Muscle layer of colon (tissue), 2 donors: ENCODE data around the gene MAPK8IP3.
"Not testable (repeated sequence)": the region's sequence is repeated elsewhere in the genome, so short reads cannot be mapped to it uniquely, and the experiment has no call there.

Source experiments
- H3K27ac ChIP-seq: one replicate; pipeline ENCODE4 v1.7.0; 2013; ENCODE audit warnings: low read depth, mild to moderate bottlenecking, low read length, moderate library complexity
- H3K27me3 ChIP-seq, 2 donors: one replicate each; pipeline ENCODE4 v1.7.0; 2013; ENCODE audit warnings: low read length in 2 of 2, mild to moderate bottlenecking in 2 of 2; ENCODE audit not compliant: insufficient read depth in 2 of 2, control insufficient read depth in 1 of 2
- H3K36me3 ChIP-seq: one replicate; pipeline ENCODE4 v1.7.0; 2013; ENCODE audit warnings: mild to moderate bottlenecking, low read length; ENCODE audit not compliant: insufficient read depth
- H3K4me1 ChIP-seq: one replicate; pipeline ENCODE4 v1.7.0; 2013; ENCODE audit warnings: mild to moderate bottlenecking, low read length; ENCODE audit not compliant: insufficient read depth
- H3K4me3 ChIP-seq, 2 donors: one replicate each; pipeline ENCODE4 v1.7.0; 2013; ENCODE audit warnings: low read length in 2 of 2, low read depth in 1 of 2, mild to moderate bottlenecking in 1 of 2, moderate library complexity in 1 of 2
- H3K9ac ChIP-seq: one replicate; pipeline ENCODE4 v1.7.0; 2013; ENCODE audit warnings: low read length
- H3K9me3 ChIP-seq: one replicate; pipeline ENCODE4 v1.7.0; 2013; ENCODE audit warnings: mild to moderate bottlenecking, low read length
- donor health status: abdominal sarcoma.
- donor health status: Adenocarcinoma of cecum.

The MAPK8IP3 gene

DNA sequence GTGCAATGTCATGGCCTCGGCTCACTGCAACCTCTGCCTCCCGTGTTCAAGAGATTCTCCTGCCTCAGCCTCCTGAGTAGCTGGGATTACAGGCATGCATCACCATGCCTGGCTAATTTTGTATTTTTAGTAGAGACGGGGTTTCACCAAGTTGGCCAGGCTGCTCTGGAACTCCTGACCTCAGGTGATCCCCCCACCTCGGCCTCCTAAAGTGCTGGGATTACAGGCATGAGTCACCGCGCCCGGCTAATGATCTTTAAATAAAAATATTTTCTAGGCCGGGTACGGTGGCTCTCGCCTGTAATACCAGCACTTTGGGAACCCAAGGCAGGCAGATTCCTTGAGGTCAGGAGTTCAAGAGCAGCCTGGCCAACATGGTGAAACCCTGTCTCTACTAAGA is 12.2 kb downstream of the MAPK8IP3 start:
- not testable (repeated sequence) for H3K27me3 ChIP-seq, H3K27ac ChIP-seq, H3K9me3 ChIP-seq, H3K9ac ChIP-seq, H3K36me3 ChIP-seq, H3K4me3 ChIP-seq
- H3K4me1 ChIP-seq, result peaks cover 31% of the 10 kb centered on the region

- not testable (repeated sequence) for H3K9me3 ChIP-seq, H3K9ac ChIP-seq, H3K36me3 ChIP-seq, H3K4me3 ChIP-seq, H3K27me3 ChIP-seq, H3K27ac ChIP-seq
- H3K4me1 ChIP-seq, result peaks cover 24% of the 10 kb centered on the region
These were observed 13.7 kb downstream of the MAPK8IP3 start for GRCh38 chr16:1719559-1720229.

DNA sequence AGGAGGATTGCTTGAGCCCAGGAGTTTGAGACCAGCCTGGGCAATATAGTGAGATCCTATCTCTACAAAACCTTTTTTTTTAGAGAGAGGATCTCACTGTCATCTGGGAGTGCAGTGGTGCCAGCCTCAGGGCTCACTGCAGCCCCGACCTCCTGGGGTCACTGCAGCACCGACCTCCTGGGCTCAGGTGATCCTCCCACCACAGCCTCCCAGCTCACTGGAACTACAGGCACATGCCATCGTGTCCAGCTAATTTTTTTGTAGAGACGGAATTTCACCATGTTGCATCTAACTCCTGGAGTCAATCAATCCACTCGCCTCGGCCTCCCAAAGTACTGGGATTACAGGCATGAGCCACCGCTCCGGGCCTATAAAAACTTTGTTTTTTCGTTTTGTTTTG is 15.4 kb downstream of the MAPK8IP3 start:
- Histone ChIP-seq H3K4me1 (peaks cover 24% of the 10 kb centered on the region), H3K4me3 (no peak overlapping the region), H3K9ac (no peak overlapping the region), H3K27me3 (no peaks in the 10 kb centered on the region), H3K27ac (no peak overlapping the region), H3K36me3 (peaks cover 14% of the 10 kb centered on the region), H3K9me3 (no peaks in the 10 kb centered on the region)

GRCh38 chr16:1723450-1724147 is 17.6 kb downstream of the MAPK8IP3 start:
- H3K4me3 ChIP-seq, result no peak overlapping the region
- H3K9ac ChIP-seq, result no peak overlapping the region

DNA sequence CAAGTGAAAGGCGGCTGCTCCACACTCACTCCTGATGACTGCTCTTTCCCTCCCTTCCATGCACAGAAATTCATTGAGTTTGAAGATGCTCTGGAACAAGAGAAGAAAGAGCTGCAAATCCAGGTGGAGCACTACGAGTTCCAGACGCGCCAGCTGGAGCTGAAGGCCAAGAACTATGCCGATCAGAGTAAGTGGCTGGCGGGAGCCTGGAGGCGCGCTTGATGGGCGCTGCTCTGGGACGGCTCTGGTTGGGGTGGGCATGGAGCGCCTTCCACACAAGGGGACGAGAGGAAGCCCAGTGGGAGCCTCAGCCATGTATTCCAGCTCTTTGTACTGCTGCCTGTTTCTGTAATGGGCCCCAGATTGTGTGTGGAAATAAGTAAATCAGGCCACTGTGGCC is 18.5 kb downstream of the MAPK8IP3 start:
- Histone ChIP-seq H3K4me1 (peaks cover 20% of the 10 kb centered on the region), H3K36me3 (peaks cover 44% of the 10 kb centered on the region), H3K27ac (no peak overlapping the region), H3K4me3 (no peak overlapping the region), H3K27me3 (no peaks in the 10 kb centered on the region), H3K9me3 (no peaks in the 10 kb centered on the region), H3K9ac (no peak overlapping the region)

More at GRCh38 chr16:1723450-1724147, 17.6 kb downstream of the MAPK8IP3 start:
- H3K9me3 ChIP-seq, result no peaks in the 10 kb centered on the region
- H3K36me3 ChIP-seq, result peaks cover 35% of the 10 kb centered on the region
- H3K4me1 ChIP-seq, result peaks cover 24% of the 10 kb centered on the region
- no peaks in the 10 kb centered on the region for H3K27me3 ChIP-seq
- H3K27ac ChIP-seq, result no peak overlapping the region

GRCh38 chr16:1726661-1727502 is 20.9 kb downstream of the MAPK8IP3 start:
- Histone ChIP-seq H3K9ac (no peak overlapping the region), H3K36me3 (peaks cover 50% of the 10 kb centered on the region), H3K27me3 (no peaks in the 10 kb centered on the region), H3K27ac (no peak overlapping the region), H3K9me3 (no peaks in the 10 kb centered on the region), H3K4me1 (peaks cover 11% of the 10 kb centered on the region), H3K4me3 (no peak overlapping the region)

DNA sequence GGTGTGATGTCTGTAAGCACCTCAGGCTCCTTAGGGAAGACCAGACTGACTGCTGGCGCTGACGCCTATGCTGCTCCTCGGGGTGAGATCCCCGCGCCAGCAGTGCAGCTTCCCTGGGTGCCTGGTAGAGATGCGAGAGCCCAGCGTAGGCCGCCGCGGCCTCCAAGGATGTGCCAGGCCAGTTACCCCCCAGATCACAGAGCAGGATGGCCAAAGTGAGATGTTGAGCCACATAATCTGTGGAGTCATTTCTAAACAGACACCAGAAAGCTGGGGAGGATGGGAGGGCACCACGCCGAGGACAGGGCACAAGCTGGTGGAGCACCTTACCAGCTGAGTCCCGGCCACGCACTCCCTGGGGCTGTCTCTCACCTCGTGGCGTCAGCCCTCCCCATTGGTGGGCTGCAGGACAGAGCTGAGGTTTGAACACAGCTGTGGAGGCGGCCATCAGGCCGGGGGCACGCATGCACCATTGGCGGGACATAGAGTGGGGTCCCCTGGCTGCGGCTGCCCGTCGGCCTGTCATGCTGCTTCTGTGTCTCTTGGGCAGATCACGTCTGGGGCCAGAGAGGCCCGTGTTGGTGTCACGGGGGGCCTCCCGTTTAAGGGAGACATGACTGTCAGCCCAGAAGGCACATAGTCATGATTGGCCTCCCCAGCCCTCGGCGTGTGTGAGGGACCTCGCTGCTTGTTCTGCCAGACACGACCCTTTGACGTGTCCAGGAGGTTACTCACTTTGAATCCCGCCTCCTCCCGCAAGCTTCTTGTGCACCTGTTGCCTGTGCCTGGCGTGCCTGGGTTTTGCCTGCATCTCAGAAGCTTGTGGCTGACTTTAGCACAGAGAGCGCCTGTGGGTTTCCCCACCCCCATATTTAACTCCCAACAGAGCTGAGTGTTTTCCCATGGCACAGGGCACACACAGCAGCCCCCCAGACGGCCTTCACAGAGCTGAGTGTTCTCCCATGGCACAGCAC is 21.9 kb downstream of the MAPK8IP3 start:
- Histone ChIP-seq H3K4me1 (peaks cover 5% of the 10 kb centered on the region), H3K27me3 (no peaks in the 10 kb centered on the region), H3K36me3 (peaks cover 60% of the 10 kb centered on the region), H3K9ac (no peak overlapping the region), H3K9me3 (no peaks in the 10 kb centered on the region), H3K4me3 (no peak overlapping the region), H3K27ac (no peak overlapping the region)

DNA sequence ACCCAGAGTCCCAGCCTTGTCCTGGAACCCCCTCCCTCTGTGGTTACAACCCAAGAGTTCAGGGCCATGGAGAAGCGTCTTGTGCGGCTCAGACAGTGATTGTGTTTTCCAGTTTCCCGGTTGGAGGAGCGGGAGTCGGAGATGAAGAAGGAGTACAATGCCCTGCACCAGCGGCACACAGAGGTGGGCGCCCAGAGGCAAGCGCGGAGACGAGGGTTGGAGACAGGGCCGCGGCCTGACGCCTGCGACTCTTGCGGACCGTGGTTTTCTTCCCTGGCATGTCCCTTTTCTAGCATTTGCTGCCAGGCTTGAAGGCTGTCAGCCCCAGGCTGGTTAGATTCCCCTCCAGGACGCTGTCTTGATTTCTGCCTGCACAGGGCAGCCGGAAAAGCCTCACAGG is 23.0 kb downstream of the MAPK8IP3 start:
- Histone ChIP-seq H3K9me3 (no peaks in the 10 kb centered on the region), H3K36me3 (peaks cover 71% of the 10 kb centered on the region), H3K4me1 (no peaks in the 10 kb centered on the region), H3K27me3 (no peaks in the 10 kb centered on the region), H3K9ac (no peak overlapping the region), H3K27ac (no peak overlapping the region), H3K4me3 (no peak overlapping the region)

DNA sequence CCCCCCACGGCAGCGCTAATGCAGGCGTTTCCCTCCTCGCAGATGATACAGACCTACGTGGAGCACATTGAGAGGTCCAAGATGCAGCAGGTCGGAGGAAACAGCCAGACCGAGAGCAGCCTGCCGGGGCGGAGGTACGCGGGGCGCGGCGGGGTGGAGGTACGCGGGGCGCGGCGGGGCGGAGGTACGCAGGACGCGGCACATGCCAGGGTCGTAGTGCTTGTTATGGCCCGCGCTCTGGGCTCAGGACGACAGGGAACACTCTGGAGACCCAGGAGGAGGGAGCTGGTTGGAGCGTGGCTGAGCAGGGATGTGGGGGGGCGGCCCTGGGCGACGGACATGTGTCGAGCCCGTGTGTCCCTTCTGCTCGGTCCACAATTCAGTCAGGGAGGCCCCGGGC is 23.4 kb downstream of the MAPK8IP3 start:
- Histone ChIP-seq H3K27me3 (no peaks in the 10 kb centered on the region), H3K9ac (no peak overlapping the region), H3K36me3 (peaks cover 72% of the 10 kb centered on the region), H3K4me3 (no peak overlapping the region), H3K4me1 (no peaks in the 10 kb centered on the region), H3K9me3 (no peaks in the 10 kb centered on the region), H3K27ac (no peak overlapping the region)

- H3K9me3 ChIP-seq, result no peaks in the 10 kb centered on the region
- no peak overlapping the region for H3K27ac ChIP-seq
- H3K4me1 ChIP-seq, result no peaks in the 10 kb centered on the region
- H3K36me3 ChIP-seq, result peaks cover 72% of the 10 kb centered on the region
- no peak overlapping the region for H3K4me3 ChIP-seq
- no peaks in the 10 kb centered on the region for H3K27me3 ChIP-seq
- no peak overlapping the region for H3K9ac ChIP-seq
These were observed 25.1 kb downstream of the MAPK8IP3 start for GRCh38 chr16:1731073-1731472.

DNA sequence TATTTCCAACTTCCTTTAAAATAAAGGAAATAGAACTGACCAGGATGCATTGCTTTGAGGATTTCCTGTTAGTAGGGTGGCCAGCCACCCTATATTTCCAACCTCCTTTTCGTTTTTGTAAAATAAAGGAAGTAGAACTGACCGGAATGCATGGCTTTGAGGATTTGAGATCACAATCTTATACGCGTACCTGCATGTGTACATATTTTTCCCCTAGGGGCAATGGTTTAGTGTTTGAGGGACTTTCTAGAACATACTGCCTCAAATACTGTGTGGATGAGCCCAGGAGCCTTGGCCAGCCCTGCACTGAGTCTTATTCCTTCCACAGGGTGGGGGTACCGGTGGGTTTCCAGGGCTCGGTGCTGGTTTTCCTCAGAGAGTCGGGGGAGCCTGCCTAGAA is 25.6 kb downstream of the MAPK8IP3 start:
- no peaks in the 10 kb centered on the region for H3K9me3 ChIP-seq
- H3K27ac ChIP-seq, result no peak overlapping the region
- no peaks in the 10 kb centered on the region for H3K27me3 ChIP-seq
- H3K4me3 ChIP-seq, result no peak overlapping the region
- peaks cover 66% of the 10 kb centered on the region for H3K36me3 ChIP-seq
- no peak overlapping the region for H3K9ac ChIP-seq
- H3K4me1 ChIP-seq, result no peaks in the 10 kb centered on the region
